GM18873 (cell line): Measurements from ENCODE around the gene PAPOLA.
"Not testable (repeated sequence)": the region's sequence is repeated elsewhere in the genome, so short reads cannot be mapped to it uniquely, and the experiment has no call there.

Experiments used
- ATAC-seq: cut with Tn5 transposase; IDR thresholded peaks from one replicate; pipeline ENCODE4 v1.9.1; 2021; ENCODE audit warnings: mild to moderate bottlenecking, moderate library complexity, moderate number of reproducible peaks; ENCODE audit not compliant: unreplicated experiment, low FRiP score

Gene PAPOLA

GRCh38 chr14:96501740-96502620 is at the start of gene PAPOLA:
Gene PAPOLA (plus strand): TSS chr14:96502382. CDS start chr14:96502593, 211 bp downstream.
- peak; percentile 87 for ATAC-seq

- no peak for ATAC-seq
These were observed 49.5 kb upstream of the PAPOLA start for GRCh38 chr14:96452684-96453083.

GRCh38 chr14:96455588-96455987 is 46.6 kb upstream of the PAPOLA start:
- no peak for ATAC-seq

- ATAC-seq = no peak
These were observed 42.3 kb upstream of the PAPOLA start for GRCh38 chr14:96459851-96460250.

- ATAC-seq = no peak
These were observed 40.0 kb upstream of the PAPOLA start for GRCh38 chr14:96461950-96462798.

GRCh38 chr14:96464136-96464535 is 38.0 kb upstream of the PAPOLA start:
- no peak for ATAC-seq

- ATAC-seq = no peak
These were observed 35.3 kb upstream of the PAPOLA start for GRCh38 chr14:96466918-96467317.

GRCh38 chr14:96470331-96470730 is 31.9 kb upstream of the PAPOLA start:
- ATAC-seq = no peak

- ATAC-seq = not testable (repeated sequence)
These were observed 31.2 kb upstream of the PAPOLA start for GRCh38 chr14:96470967-96471366.

GRCh38 chr14:96478119-96478518 is 24.1 kb upstream of the PAPOLA start:
- no peak for ATAC-seq

GRCh38 chr14:96479435-96480146 is 22.6 kb upstream of the PAPOLA start:
- no peak for ATAC-seq

GRCh38 chr14:96481731-96482314 is 20.4 kb upstream of the PAPOLA start:
- ATAC-seq = no peak

GRCh38 chr14:96482986-96483385 is 19.2 kb upstream of the PAPOLA start:
- ATAC-seq = no peak

- ATAC-seq = no peak
These were observed 17.8 kb upstream of the PAPOLA start for GRCh38 chr14:96484399-96484798.

- no peak for ATAC-seq
These were observed 15.5 kb upstream of the PAPOLA start for GRCh38 chr14:96486705-96487104.

- no peak for ATAC-seq
These were observed 12.9 kb upstream of the PAPOLA start for GRCh38 chr14:96489327-96489726.

- ATAC-seq = no peak
These were observed 9.0 kb upstream of the PAPOLA start for GRCh38 chr14:96493178-96493577.

- ATAC-seq = no peak
These were observed 7.9 kb upstream of the PAPOLA start for GRCh38 chr14:96494331-96494730.

- ATAC-seq = no peak
These were observed 5.1 kb upstream of the PAPOLA start for GRCh38 chr14:96497087-96497486.

GRCh38 chr14:96497586-96497985 is 4.6 kb upstream of the PAPOLA start:
- ATAC-seq = no peak
